GM19395 (cell line): ENCODE results near the gene LBX1.

Experiments
- ATAC-seq: cut with Tn5 transposase; IDR thresholded peaks from one replicate; pipeline ENCODE4 v1.9.1; 2021; ENCODE audit warnings: mild to moderate bottlenecking, moderate library complexity; ENCODE audit not compliant: unreplicated experiment

Gene LBX1

DNA sequence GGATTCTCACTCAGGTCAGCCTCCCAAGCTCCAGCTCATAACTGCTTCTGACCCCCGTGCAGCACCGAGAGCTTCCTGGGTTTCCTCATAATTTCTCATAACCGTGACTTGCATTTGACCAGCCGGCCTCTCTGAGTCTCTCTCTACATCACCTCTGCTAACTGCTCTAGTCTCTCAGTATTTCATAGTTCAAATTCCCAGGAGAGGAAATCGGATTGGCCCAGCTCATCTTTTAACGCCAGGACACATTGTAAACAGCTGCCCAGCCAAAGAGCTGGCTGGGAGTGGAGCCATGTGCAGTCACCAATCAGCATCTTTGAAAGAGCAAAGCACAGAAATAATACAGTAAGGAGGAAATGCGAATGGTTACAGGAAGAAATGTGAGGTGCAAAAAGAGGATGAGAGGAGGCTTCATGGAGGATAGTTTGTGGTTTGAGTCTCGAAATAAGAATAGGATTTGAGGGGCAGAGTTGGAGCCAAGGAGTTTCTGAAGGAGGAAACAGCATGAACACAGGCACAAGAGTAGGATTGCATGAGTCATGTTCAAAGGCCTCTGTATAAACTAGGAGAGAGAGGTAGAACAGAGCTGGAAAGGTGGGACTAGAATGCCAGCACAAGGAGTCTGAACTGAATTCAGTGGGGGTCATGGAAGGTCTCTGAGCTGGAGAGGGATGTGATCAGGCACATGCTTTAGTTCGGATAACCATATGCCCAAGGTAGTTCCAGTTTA, 15.2 kb upstream of the LBX1 start:
- ATAC-seq: no peak

DNA sequence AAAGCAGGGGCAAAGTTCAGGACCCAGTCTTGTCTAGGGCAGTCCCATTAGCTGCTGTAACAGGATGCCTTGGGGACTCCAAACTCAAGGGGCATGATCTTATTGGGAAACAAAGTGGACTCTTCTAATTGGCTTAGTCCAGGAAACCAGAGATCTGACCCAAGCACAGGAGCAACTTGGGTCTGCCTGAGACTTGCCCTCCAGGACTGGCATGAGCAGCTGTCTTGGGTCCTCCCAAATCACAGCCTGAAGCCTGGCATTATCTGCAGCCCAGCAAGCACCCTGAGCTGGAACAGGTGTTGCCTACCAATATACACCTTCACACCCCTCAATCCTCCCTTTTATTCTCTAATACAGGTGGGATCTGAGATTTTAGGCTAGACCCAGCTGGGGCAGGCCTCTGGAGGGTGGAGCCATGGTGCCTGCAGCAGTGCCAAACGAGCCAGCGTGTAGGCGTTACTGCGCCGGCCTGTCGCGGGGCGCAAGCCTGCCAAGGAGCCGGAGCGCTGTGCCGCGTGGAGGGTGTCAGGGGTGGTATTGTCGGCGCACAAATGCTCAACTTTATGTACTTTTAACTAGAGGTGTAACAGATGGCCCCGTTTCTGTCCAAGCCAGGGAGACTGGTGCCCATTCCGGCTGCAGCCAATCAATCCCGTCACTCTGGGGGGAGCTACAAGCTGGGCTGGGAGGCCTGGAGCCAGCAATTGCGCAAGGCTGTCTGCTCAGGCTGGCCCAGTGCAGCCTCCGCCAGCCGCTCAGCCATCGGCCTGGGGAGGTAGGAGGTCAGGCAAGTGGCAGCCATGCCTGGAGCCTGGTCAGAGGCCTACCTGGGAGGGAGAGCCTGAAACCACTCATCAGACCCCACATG, 12.8 kb upstream of the LBX1 start:
- no peak for ATAC-seq

DNA sequence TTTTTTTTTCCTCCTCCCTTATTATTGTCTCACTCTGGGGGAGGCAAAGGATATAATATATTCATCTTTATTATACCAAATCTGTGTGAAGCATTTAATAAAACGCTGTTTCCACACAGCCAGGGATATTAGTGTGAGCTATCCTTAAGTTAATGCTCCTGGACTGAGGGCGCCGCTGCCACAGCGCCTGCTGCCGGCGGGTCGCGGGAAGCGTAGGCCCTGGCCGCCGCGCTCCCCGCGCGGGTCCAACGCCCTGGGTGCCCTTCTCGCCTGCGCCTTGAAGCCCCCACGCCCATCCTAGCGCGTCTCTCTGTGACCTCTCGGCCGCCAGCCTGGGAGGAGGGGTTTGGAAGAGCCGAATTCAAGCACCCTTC, 9.5 kb upstream of the LBX1 start:
- ATAC-seq: no peak

DNA sequence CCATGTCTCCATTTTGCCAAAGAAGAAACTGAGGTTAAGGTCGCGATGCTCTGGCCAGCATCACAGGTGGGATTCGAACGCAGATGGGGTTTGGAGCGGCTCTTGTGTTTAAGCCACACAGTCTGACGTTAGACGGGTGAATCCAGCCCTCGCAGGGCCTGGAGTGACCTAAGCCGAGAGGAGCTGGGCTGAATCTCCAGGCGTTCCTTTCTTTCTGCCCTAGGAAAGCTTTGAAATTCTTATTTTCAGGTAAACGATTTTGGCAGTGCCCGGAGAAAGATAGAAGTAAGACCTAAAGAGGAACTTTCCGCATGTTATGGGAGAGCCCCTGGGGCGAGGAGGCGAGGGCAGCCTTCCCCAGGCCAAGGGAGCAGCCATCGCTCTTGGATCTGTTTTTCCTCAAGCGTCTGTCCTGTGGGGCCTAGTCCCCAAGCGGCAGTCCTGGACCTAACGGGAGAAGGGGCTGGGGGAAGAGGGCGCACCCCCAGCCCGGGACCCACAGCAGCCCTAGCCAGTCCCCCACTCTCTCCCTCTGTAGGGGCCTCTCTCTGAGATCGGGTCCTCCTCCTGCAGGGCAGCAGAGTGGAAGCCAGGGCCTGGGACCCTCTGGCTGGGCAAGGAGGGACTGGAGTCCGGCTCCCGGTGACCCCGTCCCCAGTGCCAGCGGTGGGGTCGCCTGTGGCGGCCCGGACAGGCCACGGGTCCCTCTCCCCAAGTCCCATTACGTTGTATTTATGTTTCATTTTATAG, 8.9 kb upstream of the LBX1 start:
- no peak for ATAC-seq

DNA sequence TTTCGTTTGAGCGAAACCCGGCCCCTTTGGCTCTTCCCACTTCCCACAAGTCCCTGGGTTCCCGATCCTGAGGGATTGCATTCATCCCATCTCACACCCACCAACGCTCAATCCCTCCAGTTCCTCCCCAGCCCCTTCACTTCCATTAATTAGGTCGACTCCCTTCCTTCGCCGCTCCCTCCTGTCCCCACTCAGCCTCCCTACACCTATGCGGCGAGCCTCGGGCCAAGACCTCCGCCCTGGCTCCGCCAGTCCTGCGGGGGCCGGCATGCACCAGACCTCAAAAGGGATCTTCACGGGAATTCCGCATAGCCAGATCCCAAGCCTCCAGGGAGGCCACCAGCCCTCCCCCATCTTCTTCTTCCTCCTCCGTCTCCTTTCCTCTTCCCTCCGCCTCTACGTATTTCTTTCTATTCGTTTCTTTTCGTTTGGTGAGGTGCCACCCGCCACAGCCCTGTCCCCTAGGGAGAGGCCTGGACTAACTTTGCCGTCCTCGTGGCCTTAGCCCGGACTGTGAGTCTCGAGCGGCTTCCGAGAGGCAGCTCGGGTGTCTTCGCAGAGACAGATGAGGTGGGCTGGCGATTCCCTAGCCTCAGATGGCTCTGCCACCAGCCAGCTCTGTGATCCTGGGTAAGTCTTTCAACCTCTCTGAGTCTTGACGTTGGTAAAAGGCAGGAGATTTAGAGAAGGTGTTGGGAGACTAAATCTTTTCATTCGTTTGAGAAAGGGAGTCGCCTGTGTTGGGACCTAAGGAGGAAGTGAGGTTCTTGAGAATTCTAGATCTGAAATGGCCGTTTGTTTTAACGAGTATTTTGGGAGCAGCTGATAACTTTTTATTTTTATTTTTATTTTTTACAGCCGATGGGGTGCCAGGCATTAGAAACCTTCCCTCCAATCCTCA, 8.1 kb upstream of the LBX1 start:
- ATAC-seq: no peak

DNA sequence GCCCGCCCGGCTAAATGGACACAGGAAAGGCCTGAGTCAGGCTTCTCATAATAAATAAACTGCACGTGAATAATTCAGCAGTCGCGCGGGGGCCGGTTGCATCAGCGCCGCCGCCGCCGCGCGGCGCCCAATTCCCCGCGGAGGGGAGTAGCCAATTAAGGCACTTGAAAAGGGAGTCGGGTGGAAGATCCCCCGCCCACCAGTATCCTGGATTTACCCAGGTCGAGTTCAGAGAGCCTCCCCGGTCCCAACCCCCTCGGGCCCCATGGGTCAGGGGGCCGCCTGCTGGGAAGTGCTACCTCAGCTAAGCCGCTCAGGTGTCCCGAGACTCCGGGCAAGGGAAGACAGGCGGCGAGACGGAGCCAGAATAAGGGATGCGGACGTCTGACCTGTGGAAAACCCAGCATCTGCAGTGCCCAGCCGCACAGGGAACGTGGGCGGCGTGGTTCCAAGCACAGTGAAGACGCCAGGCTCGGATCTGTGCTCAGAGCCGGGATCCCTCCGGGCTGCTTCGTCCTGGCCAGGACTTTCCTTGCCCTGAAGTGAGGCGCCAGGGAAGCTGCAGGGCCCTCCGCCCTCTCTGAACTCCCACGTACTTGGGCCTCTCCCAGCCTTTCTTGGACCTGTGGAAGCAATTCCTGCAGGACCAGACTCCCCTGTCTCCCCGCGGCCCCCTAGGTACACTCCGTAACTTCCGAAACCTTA, 7.3 kb upstream of the LBX1 start:
- ATAC-seq: no peak

DNA sequence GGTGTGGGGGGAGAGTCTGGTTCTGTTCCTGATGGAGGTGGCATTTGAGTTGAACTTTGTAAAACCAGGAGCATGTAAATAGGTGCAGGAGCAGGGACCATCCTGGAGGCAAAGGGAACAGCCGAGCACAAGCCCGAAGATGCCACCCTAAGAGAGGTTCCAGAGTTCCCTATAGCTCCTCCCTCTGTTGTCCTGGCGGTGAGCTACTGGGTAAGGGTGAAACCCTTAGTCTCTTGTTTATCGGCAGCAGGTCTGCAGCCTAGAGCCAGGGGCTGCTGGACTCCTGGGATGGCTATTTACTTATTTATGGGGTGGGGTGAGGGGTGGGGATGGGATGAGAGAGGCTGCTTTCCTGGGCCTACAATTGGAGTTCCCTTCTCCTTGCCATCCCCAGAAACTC, 6.5 kb upstream of the LBX1 start:
- no peak for ATAC-seq

DNA sequence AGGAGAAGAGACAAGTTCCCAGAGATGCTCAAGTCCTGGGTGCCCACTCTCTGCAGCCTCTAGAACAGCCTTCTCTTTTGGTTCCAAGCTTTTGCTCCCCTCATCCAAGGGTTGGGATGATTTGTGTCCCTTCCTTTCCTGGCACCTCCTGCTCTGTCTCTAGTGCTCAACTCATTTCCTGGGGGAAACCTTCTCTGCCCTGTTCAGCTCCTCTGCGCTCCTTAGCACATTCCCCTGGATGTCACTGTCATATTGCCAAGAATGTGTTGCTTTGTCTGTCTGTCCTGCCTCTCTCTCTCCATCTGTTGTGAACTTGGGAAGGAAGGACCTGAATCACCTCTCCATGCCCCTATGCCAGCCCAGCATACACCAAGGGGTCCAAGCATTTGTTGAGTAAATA, 5.1 kb upstream of the LBX1 start:
- no peak for ATAC-seq

DNA sequence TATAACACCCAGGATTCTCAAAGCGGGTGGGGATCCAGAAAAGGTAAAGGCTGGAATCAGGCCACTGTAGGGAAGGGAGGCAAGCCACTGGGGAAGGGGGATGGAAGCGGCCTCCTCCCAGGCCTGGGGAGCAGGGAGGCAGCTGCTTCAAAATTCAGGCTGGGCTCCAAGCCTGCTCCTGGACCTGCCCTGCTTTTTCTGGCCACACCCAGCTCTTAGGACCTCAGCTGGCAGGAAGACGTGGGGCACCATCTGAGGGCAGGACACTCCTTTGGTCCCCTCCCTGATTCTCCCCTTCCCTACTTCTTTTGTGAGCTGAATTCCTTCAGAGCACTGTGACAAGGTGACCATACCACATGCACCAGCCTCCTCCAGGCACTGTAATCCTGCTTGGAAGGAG, 4.6 kb upstream of the LBX1 start:
- ATAC-seq: no peak

DNA sequence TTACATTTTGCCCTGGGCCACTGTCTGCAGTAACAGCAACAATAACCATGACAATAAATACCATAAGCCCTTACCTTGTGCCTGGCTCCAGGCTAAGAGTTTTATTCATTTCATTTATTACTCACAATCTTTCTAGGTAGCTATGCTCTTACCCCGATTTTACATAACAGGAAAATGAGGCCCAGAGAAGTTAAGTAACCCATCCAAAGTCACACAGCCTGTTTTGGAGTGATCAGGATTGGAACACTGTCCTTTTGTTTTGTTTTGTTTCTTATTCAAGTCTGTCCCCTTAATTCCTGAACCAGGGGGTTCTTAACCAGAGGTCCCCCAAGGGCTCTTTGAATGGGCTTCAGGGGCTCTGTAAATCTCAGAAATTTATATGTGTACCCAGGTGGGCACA, 4.2 kb upstream of the LBX1 start:
- no peak for ATAC-seq

DNA sequence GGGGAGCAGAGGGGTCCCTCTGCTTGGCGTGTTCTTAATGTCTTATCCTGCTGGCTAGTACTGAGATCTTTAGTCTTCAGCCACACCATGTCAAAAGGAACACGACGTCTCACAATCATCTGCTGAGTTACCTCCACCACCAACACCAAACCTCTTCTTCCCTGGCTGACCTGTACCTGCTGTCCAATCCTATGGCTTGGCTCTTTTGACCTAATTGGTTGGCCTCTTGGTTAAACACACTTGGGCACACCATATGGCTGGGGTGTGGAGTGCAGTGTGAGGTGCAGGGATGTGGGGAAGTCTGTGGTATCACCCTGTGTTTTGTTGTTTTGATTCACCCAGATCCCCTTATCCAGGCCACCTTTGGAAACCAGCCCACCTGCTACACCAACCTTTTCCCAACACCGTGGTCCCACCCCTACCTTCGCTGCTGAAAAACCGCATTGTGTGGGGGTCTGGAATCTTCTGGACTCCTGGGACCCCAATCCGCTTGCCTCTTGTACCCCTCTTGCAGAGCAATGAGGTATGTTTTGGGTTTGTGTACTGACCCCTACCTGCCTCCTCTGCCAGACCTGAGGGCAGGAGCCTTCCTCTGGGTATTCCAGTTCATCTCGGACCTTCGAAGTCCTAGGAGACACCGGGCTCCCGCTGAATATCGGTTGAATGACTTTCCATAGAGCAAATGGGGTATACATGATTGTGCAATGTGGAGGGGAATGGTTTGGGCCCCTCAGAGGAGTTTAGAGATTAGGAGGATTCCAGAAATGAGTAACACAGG, 2.8 kb upstream of the LBX1 start:
- no peak for ATAC-seq

DNA sequence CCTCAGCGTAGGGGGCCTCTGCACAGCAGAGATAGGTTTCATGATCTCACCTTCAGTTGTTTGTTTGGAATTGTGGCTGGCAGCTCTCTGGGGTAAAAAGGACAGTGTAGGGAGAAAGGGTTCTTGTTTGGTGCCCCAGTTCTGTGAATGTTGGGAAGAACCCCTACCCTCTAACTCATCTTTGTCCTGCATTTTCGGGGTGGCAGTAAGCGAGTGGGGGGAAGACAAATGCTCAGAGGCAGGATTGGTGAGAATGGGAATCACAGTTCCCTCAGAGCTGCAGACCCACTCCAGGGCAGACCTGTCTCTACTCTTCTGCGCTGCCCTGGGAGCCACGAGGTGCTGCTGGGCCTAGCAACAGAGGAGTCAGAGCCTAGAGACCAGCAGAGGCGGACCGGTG, 1.8 kb upstream of the LBX1 start:
- ATAC-seq: no peak

DNA sequence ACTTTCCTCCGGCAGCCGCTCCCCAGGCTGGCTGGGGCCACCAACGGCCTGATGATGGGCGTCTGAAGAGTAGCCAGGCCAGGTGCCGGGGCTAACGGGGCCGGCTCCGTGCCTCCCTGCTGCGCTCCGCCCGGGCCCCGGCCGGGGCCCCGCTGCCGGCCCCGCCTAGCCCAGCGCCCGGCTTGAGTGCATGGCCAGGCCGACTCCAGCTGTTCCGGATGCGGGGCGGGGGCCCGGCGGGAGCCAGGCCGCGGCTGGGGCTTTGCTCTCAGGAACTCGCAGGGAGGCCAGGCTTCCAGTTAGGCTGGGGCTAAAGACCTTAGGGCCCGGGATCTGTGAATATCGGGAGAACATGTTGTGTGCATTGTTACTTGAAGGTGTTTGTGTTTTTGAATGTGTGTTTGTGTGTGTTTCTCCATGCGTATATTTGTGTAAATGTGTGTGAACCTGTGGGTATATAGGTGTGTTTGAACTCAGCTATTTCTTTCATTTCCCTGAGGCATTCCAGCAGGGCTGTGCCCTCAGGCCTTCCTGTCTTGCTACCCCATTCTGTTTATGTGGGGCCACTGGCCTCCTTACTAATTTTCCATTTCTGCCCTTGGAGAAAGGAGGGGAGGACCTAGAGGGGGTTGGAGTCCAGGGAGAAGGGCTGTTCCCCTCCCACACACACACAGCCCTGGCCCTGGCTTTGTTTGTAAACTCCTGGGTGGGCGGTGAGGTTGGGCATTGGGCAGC, 1.1 kb upstream of the LBX1 start:
- ATAC-seq: no peak

DNA sequence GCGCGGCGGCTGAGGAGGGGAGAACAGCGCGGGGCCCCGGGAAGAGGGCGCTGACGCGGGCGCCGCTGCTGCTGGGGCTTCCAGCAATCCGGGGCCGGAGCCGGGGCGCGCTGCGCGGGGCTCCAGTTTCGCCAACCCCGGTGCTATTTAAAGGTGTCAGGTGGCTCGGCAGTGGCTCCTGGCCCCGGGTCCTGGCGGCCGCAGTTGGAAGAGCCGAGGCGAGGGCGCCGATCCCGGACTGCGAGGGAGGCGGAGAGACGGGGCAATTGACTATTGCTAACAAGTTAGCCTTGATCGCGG, 347 bp downstream of the LBX1 start:
- ATAC-seq: no peak

DNA sequence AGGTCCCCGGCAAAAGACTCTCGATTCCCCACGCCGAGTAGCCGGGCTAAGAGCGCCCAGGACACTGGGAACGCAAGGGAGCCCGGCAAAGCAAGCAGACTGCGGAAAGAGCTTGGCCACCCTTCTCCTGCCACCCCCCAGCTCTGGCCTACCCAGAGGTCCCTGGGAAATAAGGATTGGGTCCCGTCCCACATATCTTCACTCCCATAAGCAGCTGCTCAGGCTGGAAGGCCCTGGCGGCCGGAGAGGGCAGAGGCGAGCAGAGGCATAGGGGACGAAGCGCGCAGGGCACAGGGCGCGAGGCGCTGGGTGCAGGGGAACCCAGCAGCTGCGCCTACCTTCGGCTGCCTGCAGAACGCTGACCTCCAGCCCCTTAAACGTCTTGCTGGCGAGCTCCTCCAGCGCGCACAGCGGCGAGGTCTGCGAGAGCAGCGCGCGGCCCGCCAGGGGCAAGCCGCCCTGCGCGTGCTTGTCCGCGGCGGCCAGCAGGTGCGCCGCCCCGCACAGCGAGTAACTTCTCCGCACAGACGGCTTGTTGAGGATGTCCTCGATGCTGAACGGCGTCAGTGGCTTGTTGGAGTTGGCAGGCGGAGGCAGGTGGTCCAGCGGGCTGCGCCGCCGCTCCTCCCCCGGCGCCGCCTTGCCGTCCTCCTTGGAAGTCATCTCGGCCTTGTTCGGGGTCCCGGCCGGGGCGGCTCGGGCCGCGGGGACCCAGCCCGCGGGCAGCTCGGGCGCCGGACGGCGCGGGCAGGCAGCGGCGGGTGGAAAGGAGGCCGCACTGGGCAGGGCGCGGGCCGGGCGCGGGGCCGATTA, 904 bp downstream of the LBX1 start:
- no peak for ATAC-seq

DNA sequence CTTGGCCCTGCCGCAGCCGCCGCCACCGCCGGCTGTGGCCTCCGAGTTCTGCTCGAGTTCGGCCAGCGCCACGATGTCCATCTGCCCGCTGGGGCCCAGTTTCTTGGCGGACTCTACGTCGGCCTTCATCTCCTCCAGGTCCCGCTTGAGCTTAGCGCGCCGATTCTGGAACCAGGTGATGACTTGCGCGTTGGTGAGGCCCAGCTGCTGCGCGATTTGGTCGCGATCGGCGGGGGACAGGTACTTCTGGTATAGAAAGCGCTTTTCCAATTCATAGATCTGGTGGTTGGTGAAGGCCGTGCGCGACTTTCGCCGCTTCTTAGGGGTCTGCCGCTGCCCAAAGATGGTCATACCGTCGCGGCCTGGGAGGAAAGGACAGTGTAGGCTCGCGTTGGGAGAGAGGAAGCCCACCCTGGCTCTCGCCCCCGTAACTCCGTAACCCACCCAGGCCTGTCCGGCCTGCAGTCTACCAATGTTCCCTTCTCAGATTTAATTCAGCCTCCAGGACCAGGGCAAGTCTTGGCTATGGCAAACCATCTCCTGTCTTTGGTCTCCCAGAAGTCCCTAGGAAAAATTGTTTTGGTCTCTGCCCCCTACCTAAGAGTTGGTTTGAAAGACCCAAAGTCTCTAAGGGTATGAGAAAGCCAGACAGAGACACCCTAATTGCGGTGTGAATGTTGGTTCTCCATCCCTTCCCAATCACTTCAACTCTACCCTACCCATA, 1.7 kb downstream of the LBX1 start:
- no peak for ATAC-seq
